ENCODE data around the gene INPP4B.
"Not testable (repeated sequence)": the region's sequence is repeated elsewhere in the genome, so short reads cannot be mapped to it uniquely, and the experiment has no call there.

The INPP4B gene

GRCh38 chr4:142535009-142535408, 311.1 kb downstream of the INPP4B start:
- FAIRE-seq, result no peak
- DNase-seq (ENCODE audit: insufficient read length, low spot score), result no peak
- TF ChIP-seq POLR2A (IDR thresholded peaks at IDR 0.05; ENCODE audit: low read depth, low read length), result no peak
- TF ChIP-seq POLR2AphosphoS5 (IDR thresholded peaks at IDR 0.05; ENCODE audit: low read depth, low read length), result no peak
- TF ChIP-seq TAF1 (IDR thresholded peaks at IDR 0.05; ENCODE audit: low read depth, low read length), result no peak
- no peak for TF ChIP-seq SPI1 (IDR thresholded peaks at IDR 0.05; ENCODE audit: low read depth, low read length)
- TF ChIP-seq POU2F2 (IDR thresholded peaks at IDR 0.05; ENCODE audit: low read depth, low read length), result no peak
- TF ChIP-seq PAX5 (IDR thresholded peaks at IDR 0.05; ENCODE audit: insufficient read depth, low read length, severe bottlenecking), result no peak

DNA sequence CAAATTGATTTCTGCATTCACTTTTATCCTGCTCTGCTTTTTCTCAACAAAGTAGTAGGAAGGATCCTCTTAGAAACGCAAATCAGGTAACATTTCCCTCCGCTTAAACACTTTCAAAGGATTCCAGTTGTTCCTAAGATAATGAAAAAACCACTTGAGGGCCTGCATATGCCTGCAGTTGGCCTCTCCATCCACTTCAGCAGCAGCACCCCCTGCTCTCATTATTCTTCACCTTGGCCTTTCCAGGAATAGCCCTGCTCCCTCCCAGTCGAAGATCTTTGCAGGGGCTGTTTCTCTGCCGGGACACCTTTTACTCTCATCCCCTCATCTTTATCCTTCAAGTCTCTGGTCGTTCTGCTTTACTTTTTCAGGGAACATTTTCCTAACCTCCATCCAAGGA, 314.0 kb downstream of the INPP4B start:
- TF ChIP-seq POLR2AphosphoS5 (IDR thresholded peaks at IDR 0.05; ENCODE audit: low read depth, low read length) (no peak), SPI1 (IDR thresholded peaks at IDR 0.05; ENCODE audit: low read depth, low read length) (no peak), POLR2A (IDR thresholded peaks at IDR 0.05; ENCODE audit: low read depth, low read length) (no peak), TAF1 (IDR thresholded peaks at IDR 0.05; ENCODE audit: low read depth, low read length) (no peak), POU2F2 (IDR thresholded peaks at IDR 0.05; ENCODE audit: low read depth, low read length) (no peak), PAX5 (IDR thresholded peaks at IDR 0.05; ENCODE audit: insufficient read depth, low read length, severe bottlenecking) (no peak)
- FAIRE-seq, result no peak
- DNase-seq (ENCODE audit: insufficient read length, low spot score), result no peak

GRCh38 chr4:142530728-142531127, 315.4 kb downstream of the INPP4B start:
- no peak for TF ChIP-seq TAF1 (IDR thresholded peaks at IDR 0.05; ENCODE audit: low read depth, low read length)
- TF ChIP-seq PAX5 (IDR thresholded peaks at IDR 0.05; ENCODE audit: insufficient read depth, low read length, severe bottlenecking), result no peak
- no peak for TF ChIP-seq SPI1 (IDR thresholded peaks at IDR 0.05; ENCODE audit: low read depth, low read length)
- no peak for TF ChIP-seq POLR2AphosphoS5 (IDR thresholded peaks at IDR 0.05; ENCODE audit: low read depth, low read length)
- DNase-seq (ENCODE audit: insufficient read length, low spot score), result no peak
- FAIRE-seq, result no peak

GRCh38 chr4:142528433-142528832, 317.7 kb downstream of the INPP4B start:
- DNase-seq (ENCODE audit: insufficient read length, low spot score) (no peak), FAIRE-seq (no peak)
- TF ChIP-seq TAF1 (IDR thresholded peaks at IDR 0.05; ENCODE audit: low read depth, low read length) (no peak), POLR2AphosphoS5 (IDR thresholded peaks at IDR 0.05; ENCODE audit: low read depth, low read length) (no peak), SPI1 (IDR thresholded peaks at IDR 0.05; ENCODE audit: low read depth, low read length) (no peak), PAX5 (IDR thresholded peaks at IDR 0.05; ENCODE audit: insufficient read depth, low read length, severe bottlenecking) (no peak), POLR2A (IDR thresholded peaks at IDR 0.05; ENCODE audit: low read depth, low read length) (no peak), POU2F2 (IDR thresholded peaks at IDR 0.05; ENCODE audit: low read depth, low read length) (no peak)

GRCh38 chr4:142523111-142523510, 323.0 kb downstream of the INPP4B start:
- FAIRE-seq, result no peak
- TF ChIP-seq POLR2A (IDR thresholded peaks at IDR 0.05; ENCODE audit: low read depth, low read length) (no peak), POU2F2 (IDR thresholded peaks at IDR 0.05; ENCODE audit: low read depth, low read length) (no peak), POLR2AphosphoS5 (IDR thresholded peaks at IDR 0.05; ENCODE audit: low read depth, low read length) (no peak), TAF1 (IDR thresholded peaks at IDR 0.05; ENCODE audit: low read depth, low read length) (no peak), PAX5 (IDR thresholded peaks at IDR 0.05; ENCODE audit: insufficient read depth, low read length, severe bottlenecking) (no peak), SPI1 (IDR thresholded peaks at IDR 0.05; ENCODE audit: low read depth, low read length) (no peak)
- no peak for DNase-seq (ENCODE audit: insufficient read length, low spot score)

DNA sequence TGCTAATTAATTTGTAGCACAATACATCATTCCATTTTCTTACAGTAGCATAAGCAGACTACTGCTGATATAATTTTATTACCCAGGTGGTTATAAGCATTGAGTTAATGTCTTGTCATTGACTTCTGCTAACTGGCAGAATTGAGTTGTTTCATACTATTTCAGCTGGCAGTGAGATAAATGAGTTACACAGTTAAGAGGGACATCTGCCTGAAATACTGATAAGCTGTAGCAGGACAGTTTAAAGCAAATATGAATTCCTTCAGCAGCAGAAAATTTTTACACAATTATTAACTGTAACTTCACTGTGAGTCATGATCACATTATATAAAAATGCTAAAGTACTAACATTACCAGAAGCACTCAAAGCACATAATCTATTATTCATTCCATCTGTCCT, 326.8 kb downstream of the INPP4B start:
- TF ChIP-seq PAX5 (IDR thresholded peaks at IDR 0.05; ENCODE audit: insufficient read depth, low read length, severe bottlenecking) (no peak), SPI1 (IDR thresholded peaks at IDR 0.05; ENCODE audit: low read depth, low read length) (no peak), POU2F2 (IDR thresholded peaks at IDR 0.05; ENCODE audit: low read depth, low read length) (no peak), TAF1 (IDR thresholded peaks at IDR 0.05; ENCODE audit: low read depth, low read length) (no peak), POLR2A (IDR thresholded peaks at IDR 0.05; ENCODE audit: low read depth, low read length) (no peak), POLR2AphosphoS5 (IDR thresholded peaks at IDR 0.05; ENCODE audit: low read depth, low read length) (no peak)
- FAIRE-seq (no peak), DNase-seq (ENCODE audit: insufficient read length, low spot score) (no peak)

- FAIRE-seq (no peak), DNase-seq (ENCODE audit: insufficient read length, low spot score) (no peak)
- TF ChIP-seq TAF1 (IDR thresholded peaks at IDR 0.05; ENCODE audit: low read depth, low read length), result no peak
Observed at GRCh38 chr4:142516686-142517526, 329.2 kb downstream of the INPP4B start.

GRCh38 chr4:142512161-142512560, 333.9 kb downstream of the INPP4B start:
- no peak for TF ChIP-seq POLR2AphosphoS5 (IDR thresholded peaks at IDR 0.05; ENCODE audit: low read depth, low read length)
- no peak for TF ChIP-seq POLR2A (IDR thresholded peaks at IDR 0.05; ENCODE audit: low read depth, low read length)
- no peak for TF ChIP-seq PAX5 (IDR thresholded peaks at IDR 0.05; ENCODE audit: insufficient read depth, low read length, severe bottlenecking)
- no peak for TF ChIP-seq POU2F2 (IDR thresholded peaks at IDR 0.05; ENCODE audit: low read depth, low read length)
- no peak for TF ChIP-seq TAF1 (IDR thresholded peaks at IDR 0.05; ENCODE audit: low read depth, low read length)
- no peak for TF ChIP-seq SPI1 (IDR thresholded peaks at IDR 0.05; ENCODE audit: low read depth, low read length)
- no peak for DNase-seq (ENCODE audit: insufficient read length, low spot score)
- no peak for FAIRE-seq

DNA sequence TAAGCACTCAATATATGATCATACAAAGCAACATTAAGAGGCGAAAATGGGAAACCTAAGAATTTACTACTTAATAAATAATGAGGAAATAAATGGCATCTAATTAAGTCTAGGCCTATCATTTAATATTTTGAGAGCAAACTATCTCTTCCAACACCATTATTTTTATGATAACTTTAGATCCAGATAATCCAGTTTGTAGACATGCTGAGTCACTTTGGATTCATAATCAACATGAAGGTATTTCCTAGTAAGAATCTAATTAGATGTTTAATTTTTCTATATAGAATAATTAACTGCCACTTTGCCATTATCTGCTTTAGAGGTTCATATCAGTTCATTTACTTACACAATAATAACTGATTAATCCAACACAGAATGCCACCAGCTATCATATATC, 336.2 kb downstream of the INPP4B start:
- TF ChIP-seq PAX5 (IDR thresholded peaks at IDR 0.05; ENCODE audit: insufficient read depth, low read length, severe bottlenecking) (no peak), SPI1 (IDR thresholded peaks at IDR 0.05; ENCODE audit: low read depth, low read length) (no peak), POLR2A (IDR thresholded peaks at IDR 0.05; ENCODE audit: low read depth, low read length) (no peak), POLR2AphosphoS5 (IDR thresholded peaks at IDR 0.05; ENCODE audit: low read depth, low read length) (no peak), TAF1 (IDR thresholded peaks at IDR 0.05; ENCODE audit: low read depth, low read length) (no peak), POU2F2 (IDR thresholded peaks at IDR 0.05; ENCODE audit: low read depth, low read length) (no peak)
- DNase-seq (ENCODE audit: insufficient read length, low spot score), result no peak
- FAIRE-seq, result no peak

- not testable (repeated sequence) for FAIRE-seq; DNase-seq (ENCODE audit: insufficient read length, low spot score)
Observed at GRCh38 chr4:142509381-142509780, 336.7 kb downstream of the INPP4B start.

Measured in GM12891 (cell line).